Transverse colon (tissue), 4 donors: ENCODE measurements around the gene DMGDH. TPM values are rescaled to one million over a fixed set of nuclear protein-coding genes. Genes with fewer than 3 reads are reported as not detected.

Experiments
- DNase-seq: peaks from one replicate; pipeline ENCODE4 v3.0.0-alpha.2; 2019
- H3K27ac ChIP-seq, 4 donors: fragments of 200-600 bp; sonication (generic); 2 replicates each; pipeline ENCODE4 v1.5.1; 2016 to 2018; ENCODE audit warnings: inconsistent platforms in 4 of 4
- H3K27me3 ChIP-seq: fragments of 200-600 bp; sonication (generic); 2 replicates; pipeline ENCODE4 v1.5.1; 2017; ENCODE audit warnings: inconsistent platforms
- H3K36me3 ChIP-seq, 4 donors: fragments of 200-600 bp; sonication (generic); 2 replicates each; pipeline ENCODE4 v1.5.1; 2017 to 2019; ENCODE audit warnings: inconsistent platforms in 4 of 4
- H3K4me1 ChIP-seq, 4 donors: fragments of 200-600 bp; sonication (generic); 2 replicates each; pipeline ENCODE4 v1.5.1; 2017 to 2020; ENCODE audit warnings: inconsistent platforms in 4 of 4
- H3K4me3 ChIP-seq, 4 donors: fragments of 200-600 bp; sonication (generic); 1 replicate in 1 of 4; 2 replicates in 3 of 4; pipeline versions ENCODE4 v1.5.1 to v1.6.1; 2017 to 2019; ENCODE audit warnings: inconsistent platforms in 4 of 4
- H3K9me3 ChIP-seq, 2 donors: fragments of 200-600 bp; sonication (generic); 2 replicates each; pipeline ENCODE4 v1.5.1; 2017 to 2019; ENCODE audit warnings: inconsistent platforms in 2 of 2
- CTCF ChIP-seq, 5 experiments: fragments of 200-600 bp in 3 of 5; fragments of 450-650 bp in 2 of 5; sonication (generic) in 3 of 5; IDR thresholded peaks; 1 replicate in 2 of 5; 2 replicates in 3 of 5; pipeline ENCODE4 v1.5.1; 2016 to 2017; ENCODE audit warnings: antibody characterized with exemption in 5 of 5, inconsistent platforms in 3 of 5, mild to moderate bottlenecking in 2 of 5, moderate library complexity in 1 of 5
- EP300 ChIP-seq: sonication (generic); formaldehyde crosslinking; IDR thresholded peaks from one replicate; pipeline ENCODE4 v1.6.1; 2017; ENCODE audit warnings: antibody characterized with exemption, low read depth
- POLR2A ChIP-seq: fragments of 450-650 bp; IDR thresholded peaks from one replicate; pipeline ENCODE4 v1.6.1; 2016; ENCODE audit warnings: antibody characterized with exemption, mild to moderate bottlenecking, moderate library complexity
- POLR2AphosphoS5 ChIP-seq, 3 donors: sonication (generic); formaldehyde crosslinking; IDR thresholded peaks; one replicate each; pipeline ENCODE4 v1.6.1; 2016; ENCODE audit warnings: antibody characterized with exemption in 3 of 3
- WGBS, 2 donors: methylation state at CpG; one replicate each; pipeline ENCODE4 v1.1.5; 2018; ENCODE audit warnings: low coverage in 1 of 2; 5-methylcytosine and 5-hydroxymethylcytosine counted together
- in situ Hi-C, 4 donors: fragments of 200-750 bp; cut with MboI; loops; one replicate each; pipeline versions ENCODE4 v1.15.0 to v1.15.1; 2017; ENCODE audit warnings: low sequenced_read_pairs in 3 of 4, low pct_ligation_motif_present in 1 of 4, low pct_unique_long_range_greater_than_20kb in 1 of 4
- intact Hi-C: fragments of 100-400 bp; cut with DNase I; formaldehyde crosslinking; loops from one replicate; pipeline ENCODE4 v1.15.1; 2023; ENCODE audit warnings: low total_unique reads
- total RNA-seq, 4 donors: library from RNA; depleted of rRNA; stranded (reverse); fragments of >200 nt; gene quantifications; one replicate each; pipeline ENCODE4 v1.1.0, GENCODE V29; 2016

DMGDH gene
- total RNA-seq, 4 donors from 2014 or later = 0.41 to 2.7 TPM; not detected in 2

GRCh38 chr5:79031485-79031867 is 38.0 kb downstream of the DMGDH start:
- intact Hi-C loops = no loop called here

GRCh38 chr5:79030663-79031484 is 38.6 kb downstream of the DMGDH start:
- no peak for TF ChIP-seq EP300
- no peak for TF ChIP-seq POLR2A
- no peak for TF ChIP-seq CTCF (IDR thresholded peaks at IDR 0.05)
- no peak for TF ChIP-seq POLR2AphosphoS5 (IDR thresholded peaks at IDR 0.05)
- Histone ChIP-seq H3K36me3 (no peaks in the 10 kb centered on the region), H3K4me1 (no peaks in the 10 kb centered on the region), H3K4me3 (no peak overlapping the region), H3K27me3 (no peaks in the 10 kb centered on the region), H3K9me3 (no peaks in the 10 kb centered on the region), H3K27ac (no peak overlapping the region)
- intact Hi-C loops = no loop called here
- 93 to 95% methylated on average over 11 of the region's 11 CpGs for WGBS, 2 donors
- no peak for DNase-seq
- in situ Hi-C loops = loop anchor here in 2 of 4 donors (10.0 to 25.0 kb wide), 2 partner anchors 106 to 434 kb away; no protein-coding TSS in a partner anchor

More at GRCh38 chr5:79031485-79031867, 38.0 kb downstream of the DMGDH start:
- Histone ChIP-seq H3K27ac (no peak overlapping the region), H3K36me3 (no peaks in the 10 kb centered on the region), H3K4me3 (no peak overlapping the region), H3K9me3 (no peaks in the 10 kb centered on the region), H3K4me1 (no peaks in the 10 kb centered on the region), H3K27me3 (no peaks in the 10 kb centered on the region)
- in situ Hi-C loops = loop anchor here in 2 of 4 donors (10.0 to 25.0 kb wide), 2 partner anchors 106 to 433 kb away; no protein-coding TSS in a partner anchor
- TF ChIP-seq POLR2A (no peak), POLR2AphosphoS5 (IDR thresholded peaks at IDR 0.05) (no peak), CTCF (IDR thresholded peaks at IDR 0.05) (no peak), EP300 (no peak)
- 94% methylated on average over 1 of the region's 1 CpG; no CpG with 5 or more reads in 1 of the 2 donors for WGBS, 2 donors
- no peak for DNase-seq

GRCh38 chr5:79025054-79025472 is 44.4 kb downstream of the DMGDH start:
- Histone ChIP-seq H3K27ac (peak overlapping the region in 1 of 4 donors; percentile 35), H3K4me3 (peak overlapping the region in 2 of 4 donors; percentile 7 to 36), H3K4me1 (peaks cover 0 to 21% (median 5%) of the 10 kb centered on the region in 4 donors), H3K36me3 (no peaks in the 10 kb centered on the region), H3K27me3 (peaks cover 5% of the 10 kb centered on the region), H3K9me3 (no peaks in the 10 kb centered on the region)
- in situ Hi-C loops (loop anchor here (10.0 to 25.0 kb wide), 3 partner anchors 110 to 430 kb away; no protein-coding TSS in a partner anchor), intact Hi-C loops (loop anchor here (10.0 kb wide), 1 partner anchor 210 kb away; the partner anchor contains the start of gene JMY)
- TF ChIP-seq CTCF (IDR thresholded peaks at IDR 0.05) (peak; percentile 86 to 97 (median 96)), EP300 (no peak)
- DNase-seq = peak; percentile 56
- WGBS, 2 donors = 0 to 11% methylated on average over 5 to 13 of the region's 13 CpGs

GRCh38 chr5:79023947-79024346 is 45.5 kb downstream of the DMGDH start:
- Histone ChIP-seq H3K36me3 (no peaks in the 10 kb centered on the region), H3K4me1 (peaks cover 0 to 21% (median 5%) of the 10 kb centered on the region in 4 donors), H3K27me3 (peaks cover 5% of the 10 kb centered on the region), H3K9me3 (no peaks in the 10 kb centered on the region), H3K4me3 (no peak overlapping the region), H3K27ac (peak overlapping the region in 1 of 4 donors; percentile 12)
- in situ Hi-C loops = loop anchor here in 3 of 4 donors (10.0 to 25.0 kb wide), 3 partner anchors 111 to 438 kb away; no protein-coding TSS in a partner anchor
- no peak for DNase-seq
- TF ChIP-seq POLR2AphosphoS5 (IDR thresholded peaks at IDR 0.05) (no peak), CTCF (IDR thresholded peaks at IDR 0.05) (no peak), EP300 (no peak), POLR2A (no peak)
- 94 to 100% methylated on average over 1 of the region's 1 CpG for WGBS, 2 donors
- intact Hi-C loops = loop anchor here (5.0 to 10.0 kb wide), 3 partner anchors 108 to 443 kb away; partner anchors contain the start of gene JMY
